ENCODE measurements around the gene SLC12A8.

DNA sequence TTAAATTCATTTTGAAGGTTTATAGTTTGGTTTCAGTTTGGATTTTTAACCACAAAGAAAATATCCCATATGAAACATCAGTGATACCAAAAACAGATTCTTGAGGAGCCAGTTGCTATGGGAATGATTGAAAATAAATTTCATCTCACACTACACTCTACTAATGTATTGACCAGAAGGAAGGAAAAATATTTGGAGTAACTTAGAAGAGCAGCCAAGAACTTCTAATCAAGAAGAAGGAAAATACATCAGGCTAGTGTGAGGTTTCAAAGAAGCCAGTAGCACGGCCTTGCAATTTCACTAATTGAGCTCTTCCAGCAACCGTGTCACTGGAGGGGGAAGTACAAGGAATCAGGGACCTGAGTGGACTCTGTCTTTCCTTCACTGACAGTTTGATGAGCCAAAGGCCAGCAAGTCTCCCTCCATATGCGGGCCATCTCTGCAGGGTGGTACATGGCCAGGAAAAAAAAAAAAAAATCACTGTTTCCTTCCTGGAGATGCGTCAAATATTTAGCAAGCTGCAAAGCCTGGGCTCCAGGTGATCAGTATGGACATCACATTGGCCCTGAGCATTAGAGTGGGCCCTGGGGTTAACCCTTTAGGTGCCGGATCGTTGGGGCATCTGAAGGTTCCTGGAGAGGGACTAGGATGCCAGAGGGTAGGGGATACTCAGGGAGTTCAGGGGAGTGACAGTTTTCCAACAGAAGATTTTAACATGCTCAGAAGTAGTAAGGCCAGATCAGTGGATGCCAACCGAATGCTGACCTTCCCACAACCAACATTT lies 37.1 kb downstream of the SLC12A8 start:
- no peak for TF ChIP-seq POLR2AphosphoS5 (IDR thresholded peaks at IDR 0.05; ENCODE audit: low read depth)
- TF ChIP-seq, protein P1, sequence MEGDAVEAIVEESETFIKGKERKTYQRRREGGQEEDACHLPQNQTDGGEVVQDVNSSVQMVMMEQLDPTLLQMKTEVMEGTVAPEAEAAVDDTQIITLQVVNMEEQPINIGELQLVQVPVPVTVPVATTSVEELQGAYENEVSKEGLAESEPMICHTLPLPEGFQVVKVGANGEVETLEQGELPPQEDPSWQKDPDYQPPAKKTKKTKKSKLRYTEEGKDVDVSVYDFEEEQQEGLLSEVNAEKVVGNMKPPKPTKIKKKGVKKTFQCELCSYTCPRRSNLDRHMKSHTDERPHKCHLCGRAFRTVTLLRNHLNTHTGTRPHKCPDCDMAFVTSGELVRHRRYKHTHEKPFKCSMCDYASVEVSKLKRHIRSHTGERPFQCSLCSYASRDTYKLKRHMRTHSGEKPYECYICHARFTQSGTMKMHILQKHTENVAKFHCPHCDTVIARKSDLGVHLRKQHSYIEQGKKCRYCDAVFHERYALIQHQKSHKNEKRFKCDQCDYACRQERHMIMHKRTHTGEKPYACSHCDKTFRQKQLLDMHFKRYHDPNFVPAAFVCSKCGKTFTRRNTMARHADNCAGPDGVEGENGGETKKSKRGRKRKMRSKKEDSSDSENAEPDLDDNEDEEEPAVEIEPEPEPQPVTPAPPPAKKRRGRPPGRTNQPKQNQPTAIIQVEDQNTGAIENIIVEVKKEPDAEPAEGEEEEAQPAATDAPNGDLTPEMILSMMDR (conservative IDR thresholded peaks at IDR 0.05; ENCODE audit: low read depth in 2 of 2), result no peak
- no peak for TF ChIP-seq EZH2phosphoT487 (IDR thresholded peaks at IDR 0.05; ENCODE audit: unreplicated experiment)
- TF ChIP-seq, protein P2, sequence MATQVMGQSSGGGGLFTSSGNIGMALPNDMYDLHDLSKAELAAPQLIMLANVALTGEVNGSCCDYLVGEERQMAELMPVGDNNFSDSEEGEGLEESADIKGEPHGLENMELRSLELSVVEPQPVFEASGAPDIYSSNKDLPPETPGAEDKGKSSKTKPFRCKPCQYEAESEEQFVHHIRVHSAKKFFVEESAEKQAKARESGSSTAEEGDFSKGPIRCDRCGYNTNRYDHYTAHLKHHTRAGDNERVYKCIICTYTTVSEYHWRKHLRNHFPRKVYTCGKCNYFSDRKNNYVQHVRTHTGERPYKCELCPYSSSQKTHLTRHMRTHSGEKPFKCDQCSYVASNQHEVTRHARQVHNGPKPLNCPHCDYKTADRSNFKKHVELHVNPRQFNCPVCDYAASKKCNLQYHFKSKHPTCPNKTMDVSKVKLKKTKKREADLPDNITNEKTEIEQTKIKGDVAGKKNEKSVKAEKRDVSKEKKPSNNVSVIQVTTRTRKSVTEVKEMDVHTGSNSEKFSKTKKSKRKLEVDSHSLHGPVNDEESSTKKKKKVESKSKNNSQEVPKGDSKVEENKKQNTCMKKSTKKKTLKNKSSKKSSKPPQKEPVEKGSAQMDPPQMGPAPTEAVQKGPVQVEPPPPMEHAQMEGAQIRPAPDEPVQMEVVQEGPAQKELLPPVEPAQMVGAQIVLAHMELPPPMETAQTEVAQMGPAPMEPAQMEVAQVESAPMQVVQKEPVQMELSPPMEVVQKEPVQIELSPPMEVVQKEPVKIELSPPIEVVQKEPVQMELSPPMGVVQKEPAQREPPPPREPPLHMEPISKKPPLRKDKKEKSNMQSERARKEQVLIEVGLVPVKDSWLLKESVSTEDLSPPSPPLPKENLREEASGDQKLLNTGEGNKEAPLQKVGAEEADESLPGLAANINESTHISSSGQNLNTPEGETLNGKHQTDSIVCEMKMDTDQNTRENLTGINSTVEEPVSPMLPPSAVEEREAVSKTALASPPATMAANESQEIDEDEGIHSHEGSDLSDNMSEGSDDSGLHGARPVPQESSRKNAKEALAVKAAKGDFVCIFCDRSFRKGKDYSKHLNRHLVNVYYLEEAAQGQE (IDR thresholded peaks at IDR 0.05; ENCODE audit: unreplicated experiment), result no peak
- no peak for TF ChIP-seq EZH2 (IDR thresholded peaks at IDR 0.05; ENCODE audit: low read depth, unreplicated experiment)
- TF ChIP-seq CREB1 (CRISPR knock-in tag; IDR thresholded peaks at IDR 0.05; ENCODE audit: low read depth), result no peak
- no peak for TF ChIP-seq ZNF331 (CRISPR knock-in tag; IDR thresholded peaks at IDR 0.05; ENCODE audit: low read depth)
- no peak for TF ChIP-seq NANOG (IDR thresholded peaks at IDR 0.05; ENCODE audit: borderline replicate concordance)
- TF ChIP-seq, protein P3, sequence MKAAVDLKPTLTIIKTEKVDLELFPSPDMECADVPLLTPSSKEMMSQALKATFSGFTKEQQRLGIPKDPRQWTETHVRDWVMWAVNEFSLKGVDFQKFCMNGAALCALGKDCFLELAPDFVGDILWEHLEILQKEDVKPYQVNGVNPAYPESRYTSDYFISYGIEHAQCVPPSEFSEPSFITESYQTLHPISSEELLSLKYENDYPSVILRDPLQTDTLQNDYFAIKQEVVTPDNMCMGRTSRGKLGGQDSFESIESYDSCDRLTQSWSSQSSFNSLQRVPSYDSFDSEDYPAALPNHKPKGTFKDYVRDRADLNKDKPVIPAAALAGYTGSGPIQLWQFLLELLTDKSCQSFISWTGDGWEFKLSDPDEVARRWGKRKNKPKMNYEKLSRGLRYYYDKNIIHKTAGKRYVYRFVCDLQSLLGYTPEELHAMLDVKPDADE (IDR thresholded peaks at IDR 0.05), result no peak
- TF ChIP-seq ZNF114 (CRISPR knock-in tag; IDR thresholded peaks at IDR 0.05), result no peak
- no peak for TF ChIP-seq JUNB (IDR thresholded peaks at IDR 0.05; ENCODE audit: unreplicated experiment)
